Measurements from ENCODE around the gene ADAMTS1.

Gene ADAMTS1

GRCh38 chr21:26798856-26799751, 46.1 kb downstream of the ADAMTS1 start:
- no peak for DNase-seq (ENCODE audit: low read depth)
- H3K4me3 ChIP-seq (ENCODE audit: low read length): no peak overlapping the region
- TF ChIP-seq, protein P1, sequence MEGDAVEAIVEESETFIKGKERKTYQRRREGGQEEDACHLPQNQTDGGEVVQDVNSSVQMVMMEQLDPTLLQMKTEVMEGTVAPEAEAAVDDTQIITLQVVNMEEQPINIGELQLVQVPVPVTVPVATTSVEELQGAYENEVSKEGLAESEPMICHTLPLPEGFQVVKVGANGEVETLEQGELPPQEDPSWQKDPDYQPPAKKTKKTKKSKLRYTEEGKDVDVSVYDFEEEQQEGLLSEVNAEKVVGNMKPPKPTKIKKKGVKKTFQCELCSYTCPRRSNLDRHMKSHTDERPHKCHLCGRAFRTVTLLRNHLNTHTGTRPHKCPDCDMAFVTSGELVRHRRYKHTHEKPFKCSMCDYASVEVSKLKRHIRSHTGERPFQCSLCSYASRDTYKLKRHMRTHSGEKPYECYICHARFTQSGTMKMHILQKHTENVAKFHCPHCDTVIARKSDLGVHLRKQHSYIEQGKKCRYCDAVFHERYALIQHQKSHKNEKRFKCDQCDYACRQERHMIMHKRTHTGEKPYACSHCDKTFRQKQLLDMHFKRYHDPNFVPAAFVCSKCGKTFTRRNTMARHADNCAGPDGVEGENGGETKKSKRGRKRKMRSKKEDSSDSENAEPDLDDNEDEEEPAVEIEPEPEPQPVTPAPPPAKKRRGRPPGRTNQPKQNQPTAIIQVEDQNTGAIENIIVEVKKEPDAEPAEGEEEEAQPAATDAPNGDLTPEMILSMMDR (conservative IDR thresholded peaks at IDR 0.05; ENCODE audit: low read length): no peak

DNA sequence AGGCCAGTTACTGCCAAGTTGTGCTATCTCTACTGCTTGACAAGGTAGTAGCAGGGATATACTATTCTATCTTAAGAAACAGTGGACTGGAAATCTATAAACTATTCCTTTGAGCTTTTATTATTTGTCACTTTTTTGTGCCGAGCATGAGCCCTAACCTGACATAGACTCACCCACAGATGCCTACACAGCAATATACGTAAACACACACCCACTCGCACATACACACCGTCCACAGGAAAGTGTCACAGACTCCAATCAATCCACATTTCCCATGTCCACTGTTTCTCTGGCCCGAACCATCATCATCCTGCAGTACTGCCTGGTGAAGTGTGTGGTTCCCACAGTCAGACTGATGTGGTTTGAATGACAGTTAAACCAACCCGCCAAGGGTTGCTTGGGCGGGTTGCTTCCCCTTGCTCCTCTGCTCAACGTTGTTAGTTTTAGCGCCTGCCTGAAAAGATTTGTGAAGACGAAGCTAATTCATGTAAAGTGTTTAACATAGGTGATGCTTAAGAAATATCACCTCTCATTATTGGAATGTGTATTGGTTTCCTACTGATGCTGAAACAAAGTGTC, 47.2 kb downstream of the ADAMTS1 start:
- no peak overlapping the region for H3K4me3 ChIP-seq (ENCODE audit: low read length)
- TF ChIP-seq, protein P1 (conservative IDR thresholded peaks at IDR 0.05; ENCODE audit: low read length): no peak
- DNase-seq (ENCODE audit: low read depth): no peak

GRCh38 chr21:26795866-26796329, 49.3 kb downstream of the ADAMTS1 start:
- TF ChIP-seq, protein P1 (conservative IDR thresholded peaks at IDR 0.05; ENCODE audit: low read length): no peak
- DNase-seq (ENCODE audit: low read depth): peak; percentile 85
- H3K4me3 ChIP-seq (ENCODE audit: low read length): no peak overlapping the region

GRCh38 chr21:26795412-26795805, 49.8 kb downstream of the ADAMTS1 start:
- TF ChIP-seq, protein P1 (conservative IDR thresholded peaks at IDR 0.05; ENCODE audit: low read length): no peak
- no peak for DNase-seq (ENCODE audit: low read depth)
- H3K4me3 ChIP-seq (ENCODE audit: low read length): no peak overlapping the region

DNA sequence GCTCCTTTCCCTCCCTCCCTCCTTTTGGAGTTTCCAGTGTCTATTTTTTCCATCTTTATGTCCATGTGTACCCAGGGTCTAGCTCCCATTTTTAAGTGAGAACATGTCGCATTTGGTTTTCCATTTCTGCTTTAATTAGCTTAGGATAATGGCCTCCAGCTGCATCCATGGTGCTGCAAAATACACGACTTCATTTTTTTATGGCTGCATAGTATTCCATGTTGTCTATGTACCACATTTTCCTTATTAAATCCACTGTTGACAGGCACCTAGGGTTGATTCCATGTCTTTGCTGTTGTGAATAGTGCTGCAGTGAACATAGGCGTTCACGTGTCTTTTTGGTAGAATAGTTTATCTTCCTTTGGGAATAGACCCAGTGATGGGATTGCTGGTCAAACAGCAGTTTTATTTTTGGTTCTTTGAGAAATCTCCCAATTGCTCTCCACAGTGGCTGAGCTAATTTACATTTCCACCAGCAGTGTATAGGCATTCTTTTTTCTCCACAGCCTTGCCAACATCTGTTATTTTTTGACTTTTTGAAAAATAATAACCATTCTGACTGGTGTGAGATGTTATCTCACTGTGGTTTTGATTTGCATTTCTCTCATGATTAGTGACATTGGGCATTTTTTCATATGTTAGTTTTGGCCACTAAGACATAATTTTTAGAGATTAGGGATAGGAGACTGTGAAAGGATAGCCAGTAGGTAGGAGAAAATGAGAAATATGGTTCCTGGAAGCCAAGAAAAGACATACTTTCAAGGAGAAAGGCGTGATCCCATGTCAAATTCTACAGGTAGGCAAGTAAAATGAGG, 50.4 kb downstream of the ADAMTS1 start:
- DNase-seq (ENCODE audit: low read depth): no peak
- no peak overlapping the region for H3K4me3 ChIP-seq (ENCODE audit: low read length)
- TF ChIP-seq, protein P1 (conservative IDR thresholded peaks at IDR 0.05; ENCODE audit: low read length): no peak

- TF ChIP-seq, protein P1 (conservative IDR thresholded peaks at IDR 0.05; ENCODE audit: low read length): no peak
- H3K4me3 ChIP-seq (ENCODE audit: low read length): no peak overlapping the region
- no peak for DNase-seq (ENCODE audit: low read depth)
Measured at GRCh38 chr21:26790296-26790695, 54.9 kb downstream of the ADAMTS1 start.

All from AG10803 (cell line).